OCI-LY3 (cell line): ENCODE data around the gene SCAF11.

Experiments
- H2AFZ ChIP-seq: fragments of 200-600, 300-600 bp; shearing (Covaris generic); 2 replicates; pipeline ENCODE4 v1.6.0; 2014; ENCODE audit warnings: antibody characterized with exemption, low read depth, low read length
- H3K27ac ChIP-seq: fragments of 200-600, 300-600 bp; sonication (generic); 2 replicates; pipeline ENCODE4 v1.5.1; 2014; ENCODE audit warnings: mild to moderate bottlenecking, low read length, moderate library complexity, mixed read lengths
- H3K27me3 ChIP-seq: fragments of 200-600, 300-600 bp; sonication (generic); 2 replicates; pipeline ENCODE4 v1.6.1; 2014; ENCODE audit warnings: low read depth, low read length, mixed read lengths
- H3K36me3 ChIP-seq: fragments of 200-600, 300-600 bp; sonication (generic); replicated peaks from 2 replicates; pipeline ENCODE3; 2014; ENCODE audit warnings: low read depth, low read length, mixed read lengths
- H3K4me1 ChIP-seq: fragments of 300-600, 200-600 bp; sonication (generic); 2 replicates; pipeline ENCODE4 v1.6.1; 2014; ENCODE audit warnings: low read length, mixed read lengths
- H3K4me2 ChIP-seq: fragments of 200-600, 300-600 bp; sonication (generic); 2 replicates; pipeline ENCODE4 v1.6.1; 2014; ENCODE audit warnings: low read length, mixed read lengths
- H3K4me3 ChIP-seq: fragments of 300-600, 200-600 bp; sonication (generic); 2 replicates; pipeline ENCODE4 v1.5.1; 2014; ENCODE audit warnings: antibody characterized with exemption, mild to moderate bottlenecking, low read length, moderate library complexity
- H3K79me2 ChIP-seq: fragments of 300-600, 200-600 bp; shearing (Covaris generic); 2 replicates; pipeline ENCODE4 v1.6.1; 2014; ENCODE audit warnings: mild to moderate bottlenecking, low read length, mixed read lengths
- H3K9ac ChIP-seq: fragments of 300-600, 200-600 bp; shearing (Covaris generic); 2 replicates; pipeline ENCODE4 v1.6.0; 2014; ENCODE audit warnings: mild to moderate bottlenecking, low read length, moderate library complexity
- H3K9me3 ChIP-seq: fragments of 200-600, 300-600 bp; shearing (Covaris generic); 2 replicates; pipeline ENCODE4 v1.6.1; 2014; ENCODE audit warnings: low read length, mixed read lengths; ENCODE audit not compliant: insufficient read depth
- H4K20me1 ChIP-seq: fragments of 200-600, 300-600 bp; sonication (generic); 2 replicates; pipeline ENCODE4 v1.6.1; 2016; ENCODE audit warnings: low read length, mixed read lengths; ENCODE audit not compliant: insufficient read depth
- EZH2phosphoT487 ChIP-seq: fragments of 200-600 bp; shearing (Covaris generic); IDR thresholded peaks from 2 replicates; pipeline ENCODE4 v1.6.1; 2018; ENCODE audit warnings: antibody characterized with exemption, mixed run types, low read depth
- TF ChIP-seq, protein P1 (sequence below): fragments of 200-600, 300-600 bp; sonication (generic); IDR thresholded peaks from 2 replicates; pipeline ENCODE4 v1.5.1; 2014; ENCODE audit warnings: antibody characterized with exemption, low read length, low read depth

Gene SCAF11

DNA sequence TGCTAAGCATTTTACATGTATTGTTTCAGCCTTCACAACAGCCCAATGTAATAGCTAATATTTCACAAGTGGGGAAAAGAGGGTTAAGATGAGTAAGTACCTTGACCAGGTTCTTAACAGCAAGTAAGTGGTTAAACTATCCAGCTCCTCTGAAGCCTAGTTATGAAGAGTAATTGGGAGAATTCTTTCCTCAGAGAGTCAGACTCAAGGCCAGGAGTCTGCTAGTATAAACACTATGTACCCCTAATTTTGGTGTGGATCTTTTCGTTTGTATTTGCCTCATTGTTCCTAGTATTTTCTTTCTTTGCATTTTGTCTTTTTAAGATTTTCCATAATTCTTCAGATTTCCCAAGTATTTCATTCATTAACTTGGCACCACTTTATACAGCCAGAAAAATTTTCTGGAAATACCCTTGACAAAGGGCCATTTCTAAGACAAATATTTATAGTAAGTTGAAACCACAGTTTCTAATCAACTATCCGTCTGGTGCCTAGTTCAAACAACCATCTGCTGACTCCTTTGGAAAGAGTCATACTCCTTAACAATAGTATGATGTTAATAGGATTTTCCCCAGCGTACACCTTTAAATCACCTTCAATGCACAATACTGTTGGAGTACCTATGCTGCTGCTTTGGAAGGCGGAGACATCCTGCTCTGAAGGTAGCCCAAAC lies 81.2 kb downstream of the SCAF11 start:
- Histone ChIP-seq H3K27me3 (no peaks in the 10 kb centered on the region), H3K9ac (no peak overlapping the region), H3K4me1 (peaks cover 10% of the 10 kb centered on the region), H2AFZ (no peak overlapping the region), H3K4me2 (no peak overlapping the region), H3K36me3 (peaks cover 14% of the 10 kb centered on the region), H3K79me2 (no peaks in the 10 kb centered on the region), H4K20me1 (no peaks in the 10 kb centered on the region), H3K27ac (no peak overlapping the region), H3K4me3 (no peak overlapping the region), H3K9me3 (no peaks in the 10 kb centered on the region)
- TF ChIP-seq, protein P1, sequence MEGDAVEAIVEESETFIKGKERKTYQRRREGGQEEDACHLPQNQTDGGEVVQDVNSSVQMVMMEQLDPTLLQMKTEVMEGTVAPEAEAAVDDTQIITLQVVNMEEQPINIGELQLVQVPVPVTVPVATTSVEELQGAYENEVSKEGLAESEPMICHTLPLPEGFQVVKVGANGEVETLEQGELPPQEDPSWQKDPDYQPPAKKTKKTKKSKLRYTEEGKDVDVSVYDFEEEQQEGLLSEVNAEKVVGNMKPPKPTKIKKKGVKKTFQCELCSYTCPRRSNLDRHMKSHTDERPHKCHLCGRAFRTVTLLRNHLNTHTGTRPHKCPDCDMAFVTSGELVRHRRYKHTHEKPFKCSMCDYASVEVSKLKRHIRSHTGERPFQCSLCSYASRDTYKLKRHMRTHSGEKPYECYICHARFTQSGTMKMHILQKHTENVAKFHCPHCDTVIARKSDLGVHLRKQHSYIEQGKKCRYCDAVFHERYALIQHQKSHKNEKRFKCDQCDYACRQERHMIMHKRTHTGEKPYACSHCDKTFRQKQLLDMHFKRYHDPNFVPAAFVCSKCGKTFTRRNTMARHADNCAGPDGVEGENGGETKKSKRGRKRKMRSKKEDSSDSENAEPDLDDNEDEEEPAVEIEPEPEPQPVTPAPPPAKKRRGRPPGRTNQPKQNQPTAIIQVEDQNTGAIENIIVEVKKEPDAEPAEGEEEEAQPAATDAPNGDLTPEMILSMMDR, result no peak
- TF ChIP-seq EZH2phosphoT487, result no peak

DNA sequence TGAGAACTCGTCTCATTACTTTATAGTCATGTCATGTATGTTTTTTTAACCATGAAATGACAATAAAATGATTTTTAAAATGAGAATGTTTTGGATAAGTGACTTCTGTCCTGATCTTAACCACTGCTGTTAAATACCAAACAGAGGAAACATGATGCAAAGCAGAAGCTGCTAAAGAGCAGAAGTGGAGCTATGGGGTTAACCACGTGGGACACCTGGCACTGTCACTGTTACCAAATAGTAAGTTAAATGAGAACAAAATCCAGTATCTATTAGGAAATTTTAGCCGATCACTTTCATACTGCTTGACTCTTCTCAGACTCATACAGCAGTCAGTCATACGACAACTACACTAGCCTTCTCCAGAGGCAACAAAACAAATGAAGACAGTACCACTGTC lies 82.4 kb downstream of the SCAF11 start:
- TF ChIP-seq EZH2phosphoT487, result no peak
- TF ChIP-seq, protein P1, result no peak
- no peaks in the 10 kb centered on the region for H3K27me3 ChIP-seq
- H3K36me3 ChIP-seq, result peaks cover 14% of the 10 kb centered on the region
- H3K4me1 ChIP-seq, result peaks cover 10% of the 10 kb centered on the region
- H4K20me1 ChIP-seq, result no peaks in the 10 kb centered on the region
- H3K9ac ChIP-seq, result no peak overlapping the region
- no peak overlapping the region for H3K27ac ChIP-seq
- H2AFZ ChIP-seq, result no peak overlapping the region
- no peaks in the 10 kb centered on the region for H3K9me3 ChIP-seq
- no peaks in the 10 kb centered on the region for H3K79me2 ChIP-seq
- peak overlapping the region; percentile 13 for H3K4me2 ChIP-seq
- H3K4me3 ChIP-seq, result no peak overlapping the region

DNA sequence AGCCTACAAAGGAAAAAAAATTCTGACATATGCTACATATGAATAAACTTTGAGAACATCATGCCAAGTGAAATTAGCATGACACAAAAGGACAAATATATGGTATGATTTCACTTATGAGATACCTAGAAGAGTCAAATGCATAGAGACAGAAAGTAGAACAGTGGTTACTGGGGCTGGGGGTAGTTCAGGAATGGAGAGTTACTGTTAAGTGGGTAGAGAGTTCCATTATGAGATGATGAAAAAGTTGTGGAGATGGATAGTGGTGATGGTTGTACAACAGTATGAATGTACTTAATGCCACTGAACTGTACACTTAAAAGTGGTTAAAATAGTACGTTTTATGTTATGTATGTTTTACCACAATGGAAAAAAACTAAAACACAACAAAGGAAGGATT lies 92.3 kb downstream of the SCAF11 start:
- Histone ChIP-seq H3K9ac (no peak overlapping the region), H3K36me3 (peaks cover 26% of the 10 kb centered on the region), H4K20me1 (no peaks in the 10 kb centered on the region), H3K9me3 (no peaks in the 10 kb centered on the region), H3K27me3 (no peaks in the 10 kb centered on the region), H3K4me1 (no peaks in the 10 kb centered on the region), H3K4me2 (no peak overlapping the region), H3K4me3 (no peak overlapping the region), H2AFZ (no peak overlapping the region), H3K79me2 (no peaks in the 10 kb centered on the region), H3K27ac (no peak overlapping the region)
- TF ChIP-seq, protein P1, result no peak
- TF ChIP-seq EZH2phosphoT487, result no peak

DNA sequence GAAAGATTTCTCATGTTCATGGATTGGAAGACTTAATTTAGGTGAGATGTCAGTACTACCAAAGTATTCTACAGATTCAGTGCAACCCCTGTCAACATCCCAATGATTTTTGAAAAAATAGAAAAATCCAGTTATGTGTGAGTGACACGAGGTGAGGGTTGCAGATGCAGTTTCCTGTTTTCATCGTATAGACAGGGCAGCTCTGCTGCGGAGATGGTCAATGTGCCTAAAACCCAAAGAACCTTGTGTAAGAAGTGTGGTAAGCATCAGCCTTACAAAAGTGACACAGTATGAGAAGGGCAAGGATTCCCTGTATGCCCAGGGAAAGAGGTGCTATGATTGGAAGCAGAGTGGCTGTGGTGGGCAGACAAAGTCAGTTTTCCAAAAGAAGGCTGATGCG lies 94.4 kb downstream of the SCAF11 start:
- Histone ChIP-seq H3K36me3 (peaks cover 33% of the 10 kb centered on the region), H2AFZ (no peak overlapping the region), H3K4me2 (no peak overlapping the region), H3K9me3 (no peaks in the 10 kb centered on the region), H3K27me3 (no peaks in the 10 kb centered on the region), H3K27ac (no peak overlapping the region), H3K4me1 (peaks cover 11% of the 10 kb centered on the region), H3K4me3 (no peak overlapping the region), H4K20me1 (no peaks in the 10 kb centered on the region), H3K79me2 (no peaks in the 10 kb centered on the region), H3K9ac (no peak overlapping the region)
- TF ChIP-seq, protein P1, result no peak
- no peak for TF ChIP-seq EZH2phosphoT487
